Right lobe of liver (tissue), 4 donors: ENCODE data around the gene ECHDC3.

ENCODE experiments used
- POLR2A ChIP-seq: fragments of 450-650 bp; IDR thresholded peaks from one replicate; pipeline ENCODE4 v1.6.1; 2017; ENCODE audit warnings: antibody characterized with exemption, mild to moderate bottlenecking
- TF ChIP-seq, protein P1 (sequence below), 4 donors: fragments of 200-600 bp in 3 of 4; fragments of 450-650 bp in 1 of 4; IDR thresholded peaks; one replicate each; pipeline versions ENCODE4 v1.5.1 to v1.8.0; 2016 to 2022; ENCODE audit warnings: antibody characterized with exemption in 4 of 4, mild to moderate bottlenecking in 2 of 4
- donor health status: DM: no; HTN: no; CAD: no.
- donor health status: DM: no; HTN: no; CAD: no.
- donor health status: DM: no; HTN: yes; CAD: no.

DNA sequence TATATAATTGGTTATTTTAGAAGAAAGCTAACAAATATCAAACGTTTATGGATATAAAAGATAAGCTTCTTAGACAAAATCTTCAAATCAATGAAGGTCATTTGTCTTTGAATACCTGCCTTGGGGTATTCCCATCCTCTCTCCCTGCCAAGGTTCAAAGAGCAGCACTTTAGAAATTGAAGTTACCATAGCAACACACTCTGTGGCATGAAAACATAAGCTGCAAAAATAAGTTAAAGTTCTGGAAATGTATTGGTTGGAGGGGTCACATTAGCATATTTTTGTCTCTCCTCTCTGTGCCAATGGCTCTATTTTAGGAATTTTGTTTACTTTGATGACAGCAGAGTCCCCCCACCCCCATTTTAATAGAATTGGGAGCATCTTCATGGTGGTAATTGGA is 12.0 kb downstream of the ECHDC3 start:
- TF ChIP-seq, protein P1, sequence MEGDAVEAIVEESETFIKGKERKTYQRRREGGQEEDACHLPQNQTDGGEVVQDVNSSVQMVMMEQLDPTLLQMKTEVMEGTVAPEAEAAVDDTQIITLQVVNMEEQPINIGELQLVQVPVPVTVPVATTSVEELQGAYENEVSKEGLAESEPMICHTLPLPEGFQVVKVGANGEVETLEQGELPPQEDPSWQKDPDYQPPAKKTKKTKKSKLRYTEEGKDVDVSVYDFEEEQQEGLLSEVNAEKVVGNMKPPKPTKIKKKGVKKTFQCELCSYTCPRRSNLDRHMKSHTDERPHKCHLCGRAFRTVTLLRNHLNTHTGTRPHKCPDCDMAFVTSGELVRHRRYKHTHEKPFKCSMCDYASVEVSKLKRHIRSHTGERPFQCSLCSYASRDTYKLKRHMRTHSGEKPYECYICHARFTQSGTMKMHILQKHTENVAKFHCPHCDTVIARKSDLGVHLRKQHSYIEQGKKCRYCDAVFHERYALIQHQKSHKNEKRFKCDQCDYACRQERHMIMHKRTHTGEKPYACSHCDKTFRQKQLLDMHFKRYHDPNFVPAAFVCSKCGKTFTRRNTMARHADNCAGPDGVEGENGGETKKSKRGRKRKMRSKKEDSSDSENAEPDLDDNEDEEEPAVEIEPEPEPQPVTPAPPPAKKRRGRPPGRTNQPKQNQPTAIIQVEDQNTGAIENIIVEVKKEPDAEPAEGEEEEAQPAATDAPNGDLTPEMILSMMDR (IDR thresholded peaks at IDR 0.05): no peak
- no peak for TF ChIP-seq POLR2A
